GM23338 (cell line): Measurements from ENCODE around the gene ZNRF1. TPM values are rescaled to one million over a fixed set of nuclear protein-coding genes. Genes with fewer than 3 reads are reported as not detected.

Experiments used
- ATAC-seq: fragments of 200-7000 bp; cut with Tn5 transposase; 3 replicates; pipeline ENCODE4 v1.9.1; 2020
- DNase-seq: peaks from one replicate; pipeline ENCODE4 v3.0.0-alpha.2; 2015; ENCODE audit warnings: low spot score
- H2AFZ ChIP-seq: fragments of 200-600 bp; sonication (generic); 2 replicates; pipeline ENCODE4 v1.8.0; 2016; ENCODE audit warnings: antibody characterized with exemption, mild to moderate bottlenecking, moderate library complexity
- H3F3A ChIP-seq: fragments of 200-600 bp; sonication (generic); replicated peaks from 2 replicates; pipeline ENCODE4 v1.8.0; 2017; ENCODE audit warnings: antibody characterized with exemption, mixed run types, low read depth
- H3K27ac ChIP-seq: fragments of 200-600 bp; sonication (generic); 2 replicates; pipeline ENCODE4 v1.6.1; 2016; ENCODE audit warnings: low read depth
- H3K27me3 ChIP-seq: fragments of 200-600 bp; sonication (generic); 2 replicates; pipeline ENCODE4 v1.8.0; 2016; ENCODE audit warnings: mild to moderate bottlenecking, mixed run types, moderate library complexity; ENCODE audit not compliant: insufficient read depth
- H3K36me3 ChIP-seq: fragments of 200-600 bp; sonication (generic); 2 replicates; pipeline ENCODE4 v1.8.0; 2016; ENCODE audit warnings: mild to moderate bottlenecking; ENCODE audit not compliant: insufficient read depth
- H3K4me1 ChIP-seq: fragments of 200-600 bp; sonication (generic); 2 replicates; pipeline ENCODE4 v1.8.0; 2016; ENCODE audit warnings: mild to moderate bottlenecking, moderate library complexity; ENCODE audit not compliant: insufficient read depth
- H3K4me2 ChIP-seq: fragments of 200-600 bp; sonication (generic); 2 replicates; pipeline ENCODE4 v1.7.1; 2017; ENCODE audit warnings: mixed run types
- H3K4me3 ChIP-seq: fragments of 200-600 bp; sonication (generic); 2 replicates; pipeline ENCODE4 v1.6.1; 2016; ENCODE audit warnings: mixed run types
- H3K79me2 ChIP-seq: fragments of 200-600 bp; sonication (generic); replicated peaks from 2 replicates; pipeline ENCODE4 v1.8.0; 2017; ENCODE audit warnings: mild to moderate bottlenecking; ENCODE audit not compliant: insufficient read depth
- H3K9me2 ChIP-seq: fragments of 200-600 bp; sonication (generic); 2 replicates; pipeline ENCODE4 v1.8.0; 2017; ENCODE audit not compliant: insufficient read depth
- H4K20me1 ChIP-seq: fragments of 200-600 bp; sonication (generic); replicated peaks from 2 replicates; pipeline ENCODE4 v1.8.0; 2017; ENCODE audit warnings: mild to moderate bottlenecking; ENCODE audit not compliant: insufficient read depth
- H3K27ac Mint-ChIP-seq: 2 replicates; pipeline ENCODE4 v1.8.0; 2020; ENCODE audit warnings: inconsistent platforms, mild to moderate bottlenecking, moderate library complexity, mixed read lengths
- H3K27me3 Mint-ChIP-seq: 3 replicates; pipeline ENCODE4 v1.8.0; 2022; ENCODE audit warnings: low read depth, mild to moderate bottlenecking, moderate library complexity, mixed read lengths, inconsistent platforms; ENCODE audit not compliant: insufficient read depth, poor library complexity
- H3K36me3 Mint-ChIP-seq: 3 replicates; pipeline ENCODE4 v1.8.0; 2021; ENCODE audit warnings: low read depth, mild to moderate bottlenecking, inconsistent platforms, moderate library complexity, mixed read lengths
- H3K4me1 Mint-ChIP-seq: 3 replicates; pipeline ENCODE4 v1.8.0; 2020; ENCODE audit warnings: mild to moderate bottlenecking, inconsistent platforms, mixed read lengths
- H3K4me3 Mint-ChIP-seq: 3 replicates; pipeline ENCODE4 v1.8.0; 2021; ENCODE audit warnings: moderate library complexity, mild to moderate bottlenecking, inconsistent platforms, mixed read lengths
- H3K9me3 Mint-ChIP-seq: 3 replicates; pipeline ENCODE4 v1.8.0; 2020; ENCODE audit warnings: moderate library complexity, mild to moderate bottlenecking, inconsistent platforms, mixed read lengths
- CREB1 ChIP-seq: fragments of 250-450 bp; sonication (Bioruptor Pico); IDR thresholded peaks from 2 replicates; pipeline ENCODE4 v1.5.0; 2020; ENCODE audit warnings: low read depth, mild to moderate bottlenecking, moderate library complexity
- ETS1 ChIP-seq: IDR thresholded peaks from 2 replicates; pipeline ENCODE4 v1.6.1; 2016; ENCODE audit warnings: antibody characterized with exemption
- EZH2 ChIP-seq: fragments of 200-600 bp; sonication (generic); IDR thresholded peaks from one replicate; pipeline ENCODE4 v1.8.0; 2017; ENCODE audit warnings: antibody characterized with exemption, mild to moderate bottlenecking, low read depth; ENCODE audit not compliant: unreplicated experiment
- NANOG ChIP-seq: IDR thresholded peaks from 2 replicates; pipeline ENCODE4 v1.6.1; 2016; ENCODE audit warnings: antibody characterized with exemption, borderline replicate concordance
- STAT1 ChIP-seq: IDR thresholded peaks from one replicate; pipeline ENCODE4 v1.6.1; 2016; ENCODE audit warnings: antibody characterized with exemption; ENCODE audit not compliant: unreplicated experiment
- polyA plus RNA-seq: library from polyadenylated mRNA; unstranded; fragments of >200 nt; fragmentation: Nextera tagmentation; extraction: Ambion mirVana; gene quantifications from 2 replicates; pipeline ENCODE4 v1.2.1, GENCODE V29; 2016
- total RNA-seq: library from RNA; depleted of rRNA; stranded (reverse); fragments of >200 nt; shearing (Covaris generic); gene quantifications from 2 replicates; pipeline ENCODE4 v1.2.3, GENCODE V29; 2014
- TF ChIP-seq, protein P1 (sequence below), 2 experiments: fragments of 200-600 bp in 1 of 2; sonication (generic) in 1 of 2; conservative IDR thresholded peaks; 2 replicates each; pipeline versions ENCODE4 v1.5.1 to v1.6.1; 2016 to 2017; ENCODE audit warnings: antibody characterized with exemption in 2 of 2, low read depth in 2 of 2, mild to moderate bottlenecking in 2 of 2, moderate library complexity in 1 of 2

Gene ZNRF1
- total and polyA plus RNA-seq, 2 experiments from 2014 or later = 22.4 to 42.1 TPM

DNA sequence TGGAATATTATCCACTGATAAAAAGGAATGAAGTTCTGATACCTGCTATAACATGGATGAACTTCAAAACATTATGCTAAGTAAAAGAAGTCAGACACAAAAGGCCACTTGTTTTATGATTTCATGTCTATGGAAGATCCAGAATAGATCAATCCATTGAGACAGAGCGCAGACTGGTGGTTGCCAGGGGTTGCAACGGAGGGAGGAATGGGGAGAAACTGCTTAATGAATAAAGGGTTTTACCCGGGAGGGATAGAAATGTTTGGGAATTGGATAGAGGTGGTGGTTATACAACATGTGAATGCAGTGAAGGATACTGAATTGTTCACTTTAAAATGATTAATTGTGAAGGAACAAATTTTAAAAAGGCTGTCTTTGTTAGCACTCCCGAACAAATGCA, 44.1 kb upstream of the ZNRF1 start:
- ATAC-seq = no peak
- DNase-seq = no peak
- Histone ChIP-seq H3F3A (no peaks in the 10 kb centered on the region), H3K79me2 (no peaks in the 10 kb centered on the region; the same call in 1 of the 2 replicates), H3K4me2 (no peak overlapping the region), H3K36me3 (peaks cover 14% of the 10 kb centered on the region), H3K27ac (0 out of 2 replicates have a peak overlapping the region, but pooled peaks have one; percentile 32), H4K20me1 (peaks cover 23% of the 10 kb centered on the region; the same call in 1 of the 2 replicates), H3K27me3 (no peaks in the 10 kb centered on the region), H3K4me1 (peaks cover 20% of the 10 kb centered on the region), H2AFZ (no peak overlapping the region), H3K4me3 (no peak overlapping the region), H3K9me2 (no peaks in the 10 kb centered on the region)
- H3K4me3 Mint-ChIP-seq = no peak overlapping the region
- H3K27ac Mint-ChIP-seq = no peak overlapping the region
- peaks cover 62% of the 10 kb centered on the region; the same call in 2 of the 3 replicates for H3K36me3 Mint-ChIP-seq
- TF ChIP-seq, protein P1, sequence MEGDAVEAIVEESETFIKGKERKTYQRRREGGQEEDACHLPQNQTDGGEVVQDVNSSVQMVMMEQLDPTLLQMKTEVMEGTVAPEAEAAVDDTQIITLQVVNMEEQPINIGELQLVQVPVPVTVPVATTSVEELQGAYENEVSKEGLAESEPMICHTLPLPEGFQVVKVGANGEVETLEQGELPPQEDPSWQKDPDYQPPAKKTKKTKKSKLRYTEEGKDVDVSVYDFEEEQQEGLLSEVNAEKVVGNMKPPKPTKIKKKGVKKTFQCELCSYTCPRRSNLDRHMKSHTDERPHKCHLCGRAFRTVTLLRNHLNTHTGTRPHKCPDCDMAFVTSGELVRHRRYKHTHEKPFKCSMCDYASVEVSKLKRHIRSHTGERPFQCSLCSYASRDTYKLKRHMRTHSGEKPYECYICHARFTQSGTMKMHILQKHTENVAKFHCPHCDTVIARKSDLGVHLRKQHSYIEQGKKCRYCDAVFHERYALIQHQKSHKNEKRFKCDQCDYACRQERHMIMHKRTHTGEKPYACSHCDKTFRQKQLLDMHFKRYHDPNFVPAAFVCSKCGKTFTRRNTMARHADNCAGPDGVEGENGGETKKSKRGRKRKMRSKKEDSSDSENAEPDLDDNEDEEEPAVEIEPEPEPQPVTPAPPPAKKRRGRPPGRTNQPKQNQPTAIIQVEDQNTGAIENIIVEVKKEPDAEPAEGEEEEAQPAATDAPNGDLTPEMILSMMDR (conservative IDR thresholded peaks at IDR 0.05; ENCODE audit: low read depth in 2 of 2) = peak; percentile 15 to 16; a peak in 2 of 4 replicates
- no peak for TF ChIP-seq NANOG
- no peaks in the 10 kb centered on the region for H3K9me3 Mint-ChIP-seq
- H3K4me1 Mint-ChIP-seq = peaks cover 24% of the 10 kb centered on the region
- H3K27me3 Mint-ChIP-seq = peaks cover 8% of the 10 kb centered on the region

DNA sequence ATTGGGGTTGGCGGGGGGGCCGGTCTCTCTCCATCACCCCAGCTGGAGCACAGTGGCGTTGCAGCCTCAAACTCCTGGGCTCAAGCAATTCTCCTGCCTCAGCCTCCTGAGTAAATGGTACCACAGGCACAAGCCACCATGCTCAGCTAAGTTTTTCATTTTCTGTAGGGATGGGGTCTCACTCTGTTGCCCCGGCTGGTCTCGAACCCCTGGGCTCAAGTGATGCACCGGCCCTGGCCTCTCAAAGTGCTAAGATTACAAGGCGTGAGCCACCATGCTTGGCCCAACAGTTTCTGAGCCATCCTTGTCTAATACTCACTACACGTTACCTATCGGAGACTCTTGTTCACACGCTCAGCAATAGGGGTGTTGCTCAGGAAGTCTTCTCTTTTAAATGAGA, 25.5 kb upstream of the ZNRF1 start:
- H3K4me1 Mint-ChIP-seq = no peaks in the 10 kb centered on the region
- no peak overlapping the region for H3K27ac ChIP-seq
- no peaks in the 10 kb centered on the region for H3K9me2 ChIP-seq
- no peak overlapping the region for H3K4me3 Mint-ChIP-seq
- H3K9me3 Mint-ChIP-seq = no peaks in the 10 kb centered on the region; the same call in 2 of the 3 replicates
- ATAC-seq = no peak
- peaks cover 21% of the 10 kb centered on the region for H3K79me2 ChIP-seq
- no peak overlapping the region for H2AFZ ChIP-seq
- no peak overlapping the region for H3K4me3 ChIP-seq
- H3K36me3 ChIP-seq = no peaks in the 10 kb centered on the region; the same call in none of the 2 replicates
- no peak overlapping the region for H3K27ac Mint-ChIP-seq
- DNase-seq = no peak
- H3F3A ChIP-seq = no peaks in the 10 kb centered on the region
- no peaks in the 10 kb centered on the region for H3K27me3 ChIP-seq
- no peak overlapping the region for H3K4me2 ChIP-seq
- TF ChIP-seq, protein P1 (conservative IDR thresholded peaks at IDR 0.05; ENCODE audit: low read depth in 2 of 2) = no peak
- TF ChIP-seq EZH2 (no peak), CREB1 (no peak), ETS1 (no peak), STAT1 (no peak)
- peaks cover 16% of the 10 kb centered on the region for H3K36me3 Mint-ChIP-seq
- H3K4me1 ChIP-seq = no peaks in the 10 kb centered on the region
- peaks cover 4% of the 10 kb centered on the region for H4K20me1 ChIP-seq
- peaks cover 3% of the 10 kb centered on the region for H3K27me3 Mint-ChIP-seq
